Mesothelial cell of epicardium (in vitro differentiated cells): Measurements from ENCODE around the gene C11orf86. TPM values are rescaled to one million over a fixed set of nuclear protein-coding genes. Genes with fewer than 3 reads are reported as not detected.

Experiments
- DNase-seq, 2 experiments: peaks; one replicate each; pipeline ENCODE4 v3.0.0; 2021; ENCODE audit warnings: low spot score in 2 of 2; ENCODE audit not compliant: unreplicated experiment in 2 of 2
- H3K27ac Mint-ChIP-seq: 2 replicates; pipeline ENCODE4 v1.8.0; 2021; ENCODE audit warnings: mixed read lengths
- H3K27me3 Mint-ChIP-seq: 2 replicates; pipeline ENCODE4 v1.8.0; 2021; ENCODE audit warnings: low read depth, mixed read lengths
- H3K36me3 Mint-ChIP-seq: 2 replicates; pipeline ENCODE4 v1.8.0; 2021; ENCODE audit warnings: mixed read lengths
- H3K4me1 Mint-ChIP-seq: 2 replicates; pipeline ENCODE4 v1.8.0; 2021; ENCODE audit warnings: mixed read lengths
- H3K4me3 Mint-ChIP-seq: 2 replicates; pipeline ENCODE4 v1.8.0; 2021; ENCODE audit warnings: mild to moderate bottlenecking, moderate library complexity, mixed read lengths
- H3K9me3 Mint-ChIP-seq: 2 replicates; pipeline ENCODE4 v1.8.0; 2021; ENCODE audit warnings: mixed read lengths
- total RNA-seq: library from RNA; stranded (reverse); gene quantifications from 3 replicates; pipeline ENCODE4 v1.2.1, GENCODE V29; 2021
- TF ChIP-seq, protein P1 (sequence below): fragments of 200-600 bp; sonication (generic); IDR thresholded peaks from one replicate; pipeline ENCODE4 v1.5.0; 2021; ENCODE audit warnings: antibody characterized with exemption; ENCODE audit not compliant: unreplicated experiment

The C11orf86 gene
- total RNA-seq, 1 donor from 2014 or later, result not detected

DNA sequence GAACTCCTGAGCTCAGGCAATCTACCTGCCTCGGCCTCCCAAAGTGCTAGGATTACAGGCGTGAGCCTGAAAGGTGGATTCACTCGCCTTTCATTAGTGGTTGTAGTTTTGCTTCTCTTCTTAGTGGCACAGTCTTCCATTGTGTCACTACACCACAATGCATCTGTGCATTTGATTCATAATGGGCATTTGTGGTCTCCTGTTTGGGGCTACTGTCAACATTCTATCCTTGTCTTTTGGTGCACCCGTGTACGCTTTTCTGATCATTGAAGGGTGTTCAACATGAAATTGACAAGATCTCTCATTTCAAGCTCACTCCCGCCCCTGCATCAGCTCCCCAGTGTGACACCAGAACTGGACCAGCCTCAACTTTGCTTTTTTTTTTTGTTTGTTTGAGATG is 45.8 kb downstream of the C11orf86 start:
- Mint-ChIP-seq H3K4me1 (peaks cover 10% of the 10 kb centered on the region), H3K9me3 (peaks cover 3% of the 10 kb centered on the region), H3K27ac (no peak overlapping the region), H3K36me3 (no peaks in the 10 kb centered on the region), H3K4me3 (no peak overlapping the region), H3K27me3 (peaks cover 45% of the 10 kb centered on the region)
- TF ChIP-seq, protein P1, sequence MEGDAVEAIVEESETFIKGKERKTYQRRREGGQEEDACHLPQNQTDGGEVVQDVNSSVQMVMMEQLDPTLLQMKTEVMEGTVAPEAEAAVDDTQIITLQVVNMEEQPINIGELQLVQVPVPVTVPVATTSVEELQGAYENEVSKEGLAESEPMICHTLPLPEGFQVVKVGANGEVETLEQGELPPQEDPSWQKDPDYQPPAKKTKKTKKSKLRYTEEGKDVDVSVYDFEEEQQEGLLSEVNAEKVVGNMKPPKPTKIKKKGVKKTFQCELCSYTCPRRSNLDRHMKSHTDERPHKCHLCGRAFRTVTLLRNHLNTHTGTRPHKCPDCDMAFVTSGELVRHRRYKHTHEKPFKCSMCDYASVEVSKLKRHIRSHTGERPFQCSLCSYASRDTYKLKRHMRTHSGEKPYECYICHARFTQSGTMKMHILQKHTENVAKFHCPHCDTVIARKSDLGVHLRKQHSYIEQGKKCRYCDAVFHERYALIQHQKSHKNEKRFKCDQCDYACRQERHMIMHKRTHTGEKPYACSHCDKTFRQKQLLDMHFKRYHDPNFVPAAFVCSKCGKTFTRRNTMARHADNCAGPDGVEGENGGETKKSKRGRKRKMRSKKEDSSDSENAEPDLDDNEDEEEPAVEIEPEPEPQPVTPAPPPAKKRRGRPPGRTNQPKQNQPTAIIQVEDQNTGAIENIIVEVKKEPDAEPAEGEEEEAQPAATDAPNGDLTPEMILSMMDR, result no peak
- no peak for DNase-seq

DNA sequence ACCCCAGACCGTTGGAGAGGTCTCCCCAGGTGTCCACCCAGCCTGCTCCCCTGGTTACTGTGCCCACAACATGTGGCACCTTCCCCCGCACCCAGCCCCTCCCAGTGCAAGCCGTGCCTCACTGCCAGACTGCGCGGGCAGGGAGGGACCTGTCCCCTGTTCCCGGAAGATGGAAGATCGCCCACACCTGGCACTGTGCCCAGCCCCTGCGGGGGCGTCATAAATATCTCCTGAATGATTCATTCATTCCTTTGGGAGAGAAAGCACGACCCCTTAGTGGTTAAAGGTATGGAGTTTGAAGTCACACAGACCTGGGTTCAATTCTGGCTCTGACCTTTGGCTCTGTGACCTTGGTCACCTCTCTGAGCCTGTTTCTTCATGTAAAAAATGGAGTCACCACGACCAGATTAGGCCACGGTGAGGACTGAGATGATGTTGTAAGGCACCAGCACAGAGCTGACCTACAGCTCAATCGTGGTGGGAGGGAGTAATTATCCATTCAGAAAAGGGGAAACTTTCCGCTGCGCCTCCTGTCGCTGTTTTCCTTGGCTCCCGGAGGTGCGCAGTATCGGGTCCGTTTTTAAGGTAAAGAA is 47.3 kb downstream of the C11orf86 start:
- peaks cover 49% of the 10 kb centered on the region for H3K27me3 Mint-ChIP-seq

DNA sequence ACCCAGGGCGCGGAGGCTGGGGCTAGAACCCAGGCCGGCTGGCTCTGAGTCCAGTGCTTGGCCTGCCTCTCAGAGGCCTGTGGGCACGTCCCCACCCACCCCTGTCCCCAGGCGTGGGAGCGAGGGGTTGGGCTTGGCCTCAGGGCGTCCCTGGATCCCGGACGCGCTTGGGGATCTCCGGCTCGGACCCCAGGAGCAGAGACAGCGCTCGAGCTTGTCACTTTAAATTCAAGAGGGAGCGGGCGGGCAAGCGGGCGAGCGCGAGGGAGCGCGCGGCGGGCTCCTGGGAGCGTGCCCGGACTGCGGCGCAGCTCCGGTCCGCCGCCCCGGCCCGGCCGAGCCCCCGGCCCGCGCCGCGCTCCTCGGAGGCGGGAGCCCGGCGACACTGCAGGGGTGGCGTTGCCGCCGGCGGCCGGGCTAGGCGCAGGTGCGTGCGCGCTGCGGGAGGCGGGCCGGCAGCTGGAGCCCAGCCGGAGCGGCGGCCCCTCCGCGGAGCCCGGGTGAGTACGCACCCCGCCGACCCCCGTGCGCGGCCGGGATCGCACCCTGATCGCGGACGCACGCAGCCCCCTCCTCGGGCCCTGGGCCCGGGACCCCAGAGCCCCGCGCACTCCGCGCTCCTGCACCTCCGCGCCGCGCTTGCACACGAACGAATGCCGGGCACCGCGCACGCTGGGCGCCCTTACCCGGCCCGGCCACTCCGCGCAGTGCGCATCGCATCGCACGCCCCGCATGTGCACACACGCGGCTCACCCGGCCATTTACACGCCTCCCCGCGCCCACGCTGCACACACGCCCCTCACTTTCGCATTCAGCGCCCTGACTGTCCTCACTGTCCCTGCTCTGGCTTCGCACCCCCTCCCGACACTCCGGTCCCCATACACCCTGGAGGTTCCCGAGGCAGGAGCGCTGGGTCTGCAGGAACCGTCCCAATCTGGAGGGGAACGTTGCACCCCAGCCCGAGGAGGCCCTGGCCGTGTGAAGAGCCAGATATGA is 48.2 kb downstream of the C11orf86 start, which contains the start of gene SYT12:
TSS of gene SYT12 (plus strand) at position 174 of the 996 bp plus-strand sequence. CDS start 7,011 bp downstream, outside the sequence.
- Mint-ChIP-seq H3K36me3 (no peaks in the 10 kb centered on the region), H3K27me3 (peaks cover 49% of the 10 kb centered on the region), H3K4me3 (peak within 1 kb of the TSS; percentile 67), H3K9me3 (peaks cover 3% of the 10 kb centered on the region), H3K27ac (peak within 1 kb of the TSS; percentile 75), H3K4me1 (peaks cover 10% of the 10 kb centered on the region)
- TF ChIP-seq, protein P1, result no peak
- no peak for DNase-seq

More for the DNA sequence above, 47.3 kb downstream of the C11orf86 start:
- H3K36me3 Mint-ChIP-seq, result no peaks in the 10 kb centered on the region
- peaks cover 10% of the 10 kb centered on the region for H3K4me1 Mint-ChIP-seq
- TF ChIP-seq, protein P1, result no peak
- H3K27ac Mint-ChIP-seq, result peak overlapping the region; percentile 75
- H3K9me3 Mint-ChIP-seq, result peaks cover 3% of the 10 kb centered on the region
- DNase-seq, result peak; percentile 68 to 77
- peak overlapping the region; percentile 67 for H3K4me3 Mint-ChIP-seq

DNA sequence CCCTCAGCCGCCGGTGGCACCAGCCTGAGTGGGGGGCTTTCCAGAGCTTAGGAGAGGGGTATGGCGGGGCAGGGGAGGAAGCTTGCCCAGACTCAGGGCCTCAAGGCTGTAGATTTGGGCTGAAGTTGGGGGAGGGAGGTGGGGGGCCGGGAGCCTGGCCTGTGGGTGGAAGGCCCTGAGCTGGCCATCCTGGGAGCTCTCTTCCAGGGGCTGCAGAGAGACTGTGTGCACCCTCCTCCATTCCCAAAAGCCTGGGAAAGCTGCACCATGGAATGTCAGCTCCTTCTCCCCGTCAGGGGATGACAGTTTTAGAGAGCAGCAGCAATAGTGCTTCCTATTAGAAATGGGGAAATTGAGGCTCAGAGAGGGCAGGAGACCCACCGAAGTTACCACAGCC is 48.9 kb downstream of the C11orf86 start:
- no peak for DNase-seq
- Mint-ChIP-seq H3K9me3 (peaks cover under 1% of the 10 kb centered on the region), H3K27ac (no peak overlapping the region), H3K4me3 (peak overlapping the region; percentile 66), H3K36me3 (no peaks in the 10 kb centered on the region), H3K4me1 (peaks cover 10% of the 10 kb centered on the region), H3K27me3 (peaks cover 49% of the 10 kb centered on the region)
- TF ChIP-seq, protein P1, result no peak

DNA sequence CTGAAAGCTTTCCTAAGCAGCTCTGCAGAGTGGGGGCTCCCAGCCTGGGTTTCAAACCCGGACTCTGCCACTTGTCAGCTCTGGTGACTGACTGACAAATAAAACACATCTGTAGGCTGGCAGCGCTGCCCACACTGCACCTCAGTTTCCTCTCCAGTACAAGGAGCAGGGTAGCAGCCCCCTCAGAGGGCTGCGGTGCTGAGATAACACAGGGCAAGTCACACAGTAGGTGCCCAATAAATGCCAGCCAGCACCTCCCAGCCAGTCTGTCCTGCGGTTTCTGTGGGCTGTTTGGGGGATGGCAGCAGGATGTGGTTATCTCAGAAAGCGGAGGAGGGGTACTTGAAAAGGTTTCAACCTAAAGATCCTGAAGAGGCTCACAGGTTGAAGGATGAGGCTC is 49.3 kb downstream of the C11orf86 start:
- Mint-ChIP-seq H3K36me3 (no peaks in the 10 kb centered on the region), H3K4me3 (no peak overlapping the region), H3K4me1 (peaks cover 10% of the 10 kb centered on the region), H3K27ac (no peak overlapping the region), H3K9me3 (no peaks in the 10 kb centered on the region), H3K27me3 (peaks cover 49% of the 10 kb centered on the region)
- DNase-seq, result no peak
- TF ChIP-seq, protein P1, result no peak
